ENCODE results near the gene ZNF227. TPM values are rescaled to one million over a fixed set of nuclear protein-coding genes. Genes with fewer than 3 reads are reported as not detected.

Gene ZNF227
- total RNA-seq, 1 donor = 18.3 TPM

DNA sequence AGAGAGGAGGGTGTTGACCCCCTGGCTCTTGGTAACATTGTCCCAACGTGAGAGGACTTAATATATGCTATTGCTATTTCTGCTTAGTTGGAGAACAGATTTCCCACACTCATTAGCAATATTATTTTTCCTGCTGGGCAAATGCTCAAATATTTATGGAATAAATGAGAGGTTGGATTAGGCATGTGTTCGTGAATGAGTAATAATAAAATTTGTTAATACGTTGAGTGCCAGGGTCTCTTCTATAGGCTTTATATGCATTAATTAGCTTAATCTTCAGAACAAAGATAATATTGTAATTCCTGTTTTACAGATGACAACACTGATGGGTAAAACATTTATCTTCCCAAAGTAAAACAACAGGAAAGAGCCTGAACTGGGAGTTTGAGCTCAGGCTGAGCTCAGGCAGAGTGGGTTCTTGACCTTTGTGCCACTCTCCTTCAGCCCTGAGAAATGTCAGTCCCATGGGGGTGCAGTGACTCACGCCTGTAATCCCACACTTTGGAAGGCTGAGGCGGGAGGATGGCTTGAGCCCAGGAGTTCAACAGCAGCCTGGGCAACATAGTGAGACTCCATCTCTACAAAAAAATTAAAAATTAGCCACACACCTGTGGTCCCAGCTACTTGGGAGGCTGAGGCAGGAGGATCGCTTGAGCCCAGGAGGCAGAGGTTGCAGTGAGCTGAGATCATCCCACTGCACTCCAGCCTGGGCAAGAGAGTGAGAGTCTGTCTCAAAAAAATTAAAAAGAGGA is 48.5 kb downstream of the ZNF227 start:
- no peak overlapping the region for H3K4me3 ChIP-seq (ENCODE audit: low read depth, low read length)
- TF ChIP-seq CTCF (IDR thresholded peaks at IDR 0.05; ENCODE audit: insufficient read depth, low read length) = no peak
- DNase-seq (ENCODE audit: low read depth) = no peak

DNA sequence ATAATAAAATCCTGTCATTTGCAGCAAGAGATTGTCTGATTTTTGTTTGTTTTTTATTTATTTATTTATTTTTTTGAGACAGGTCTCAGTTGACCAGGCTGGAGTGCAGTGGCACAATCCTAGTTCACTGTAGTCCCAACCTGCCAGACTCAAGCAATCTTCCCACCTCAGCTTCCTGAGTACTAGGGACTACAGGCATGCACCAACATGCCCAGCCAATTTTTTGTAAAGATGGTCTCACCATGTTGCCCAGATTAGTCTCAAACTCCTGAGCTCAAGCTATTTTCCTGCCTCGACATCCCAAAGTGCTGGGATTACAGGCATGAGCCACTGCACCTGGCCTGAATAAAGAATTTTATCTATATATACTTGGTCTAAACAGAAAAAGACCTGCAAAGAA is 65.0 kb downstream of the ZNF227 start:
- no peak for TF ChIP-seq CTCF (IDR thresholded peaks at IDR 0.05; ENCODE audit: insufficient read depth, low read length)
- no peak for DNase-seq (ENCODE audit: low read depth)
- no peak overlapping the region for H3K4me3 ChIP-seq (ENCODE audit: low read depth, low read length)

DNA sequence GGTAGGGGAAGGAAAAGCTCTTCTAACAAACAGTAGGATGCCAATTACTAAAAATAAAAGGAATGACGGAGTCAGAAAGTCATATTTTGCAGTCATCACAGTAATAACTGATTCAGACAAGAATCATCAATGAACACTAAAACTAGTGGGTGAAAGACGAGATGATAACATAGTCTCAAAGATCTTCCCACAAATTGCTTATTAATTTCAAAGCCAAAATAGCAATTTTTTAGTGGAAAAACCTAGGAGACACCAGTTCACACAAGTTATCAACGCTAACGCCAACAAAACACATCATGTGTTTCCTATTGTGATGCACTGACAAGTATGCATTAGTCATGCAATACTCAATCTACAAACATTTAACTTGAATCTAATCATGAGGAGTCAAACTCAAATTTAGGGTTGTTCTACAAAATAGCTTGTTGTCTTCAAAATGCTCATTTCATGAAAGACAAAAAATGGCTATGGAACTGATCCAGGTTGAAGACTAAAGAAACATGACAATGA is 65.9 kb downstream of the ZNF227 start:
- TF ChIP-seq CTCF (IDR thresholded peaks at IDR 0.05; ENCODE audit: insufficient read depth, low read length) = no peak
- peak; percentile 24 for DNase-seq (ENCODE audit: low read depth)
- no peak overlapping the region for H3K4me3 ChIP-seq (ENCODE audit: low read depth, low read length)

- no peak for TF ChIP-seq CTCF (IDR thresholded peaks at IDR 0.05; ENCODE audit: insufficient read depth, low read length)
- H3K4me3 ChIP-seq (ENCODE audit: low read depth, low read length) = no peak overlapping the region
- DNase-seq (ENCODE audit: low read depth) = no peak
These were observed 68.6 kb downstream of the ZNF227 start for GRCh38 chr19:44280916-44281315.

DNA sequence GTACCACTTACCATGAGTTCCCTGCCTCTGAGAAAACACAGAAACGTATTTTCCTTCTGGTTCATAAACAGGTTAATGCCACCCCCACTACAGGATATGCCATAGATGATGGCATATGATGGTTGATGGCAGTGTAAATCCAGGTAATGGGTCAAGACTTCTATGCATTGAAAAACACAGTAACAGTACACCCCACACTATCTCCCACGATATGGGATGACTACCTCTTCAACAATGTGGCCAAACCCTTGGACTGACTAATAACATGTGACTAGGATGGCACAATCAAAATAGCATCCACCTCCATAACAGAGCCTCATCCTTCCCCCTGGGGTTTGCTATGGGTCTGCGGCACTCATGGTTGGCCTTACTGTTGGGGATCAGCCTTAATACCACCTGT is 70.5 kb downstream of the ZNF227 start:
- TF ChIP-seq CTCF (IDR thresholded peaks at IDR 0.05; ENCODE audit: insufficient read depth, low read length) = no peak
- peak; percentile 2 for DNase-seq (ENCODE audit: low read depth)
- no peak overlapping the region for H3K4me3 ChIP-seq (ENCODE audit: low read depth, low read length)

- no peak for TF ChIP-seq CTCF (IDR thresholded peaks at IDR 0.05; ENCODE audit: insufficient read depth, low read length)
- no peak overlapping the region for H3K4me3 ChIP-seq (ENCODE audit: low read depth, low read length)
- no peak for DNase-seq (ENCODE audit: low read depth)
These were observed 72.6 kb downstream of the ZNF227 start for GRCh38 chr19:44284968-44285367.

Other genes starting within 250 kb of the ZNF227 start
- 0.90 and 10.0 TPM in 2 replicates for gene ZNF155, start 228.3 kb upstream of the ZNF227 start, total RNA-seq (ENCODE audit: low replicate concordance)
- 5.2 and 6.1 TPM in 2 replicates for gene ZNF230, start 209.6 kb upstream of the ZNF227 start, total RNA-seq (ENCODE audit: low replicate concordance)
- gene ZNF222, start 187.2 kb upstream of the ZNF227 start, total RNA-seq (ENCODE audit: low replicate concordance) = 7.9 and 10.8 TPM in 2 replicates
- 6.5 and 34.9 TPM in 2 replicates for gene ZNF223, start 160.5 kb upstream of the ZNF227 start, total RNA-seq (ENCODE audit: low replicate concordance)
- gene ZNF284, start 140.4 kb upstream of the ZNF227 start, total RNA-seq (ENCODE audit: low replicate concordance) = 3.5 and 3.8 TPM in 2 replicates
- 22.7 and 26.0 TPM in 2 replicates for gene ZNF224, start 118.2 kb upstream of the ZNF227 start, total RNA-seq (ENCODE audit: low replicate concordance)
- 6.1 and 10.8 TPM in 2 replicates for gene ZNF225, start 99.1 kb upstream of the ZNF227 start, total RNA-seq (ENCODE audit: low replicate concordance)
- gene ZNF234, start 71.0 kb upstream of the ZNF227 start, total RNA-seq (ENCODE audit: low replicate concordance) = 5.6 and 10.6 TPM in 2 replicates
- gene ZNF226, start 47.4 kb upstream of the ZNF227 start, total RNA-seq (ENCODE audit: low replicate concordance) = 28.7 and 30.7 TPM in 2 replicates
- 0.16 and 0.99 TPM in 2 replicates for gene ZNF233, start 47.4 kb downstream of the ZNF227 start, total RNA-seq (ENCODE audit: low replicate concordance)
- gene ZNF235, start 92.5 kb downstream of the ZNF227 start, total RNA-seq (ENCODE audit: low replicate concordance) = 1.4 and 4.9 TPM in 2 replicates
- gene ZNF112, start 144.1 kb downstream of the ZNF227 start, total RNA-seq (ENCODE audit: low replicate concordance) = 5.8 and 8.7 TPM in 2 replicates
- gene ZNF285, start 189.1 kb downstream of the ZNF227 start, total RNA-seq (ENCODE audit: low replicate concordance) = 1.6 and 4.1 TPM in 2 replicates
- gene ZNF229, start 235.9 kb downstream of the ZNF227 start, total RNA-seq (ENCODE audit: low replicate concordance) = 13.6 and 23.4 TPM in 2 replicates

Measured in fibroblast of the aortic adventitia (primary cell).